K562 (cell line): ENCODE results near the gene SLC9C2. TPM values are rescaled to one million over a fixed set of nuclear protein-coding genes. Genes with fewer than 3 reads are reported as not detected.

Experiments
- ATF4 ChIP-seq: fragments of 450-650 bp; formaldehyde crosslinking; IDR thresholded peaks from 2 replicates; pipeline ENCODE4 v1.4.0; 2022; ENCODE audit warnings: mild to moderate bottlenecking, moderate library complexity
- BACH1 ChIP-seq: fragments of 200-800 bp; sonication (Bioruptor generic); IDR thresholded peaks from 2 replicates; pipeline ENCODE4 v1.6.1; 2016; ENCODE audit warnings: missing genetic modification characterization, missing compliant biosample characterization
- CREB3L1 ChIP-seq: fragments of 450-650 bp; IDR thresholded peaks from 2 replicates; pipeline ENCODE4 v1.6.1; 2014; ENCODE audit warnings: low read depth, mild to moderate bottlenecking, moderate library complexity, borderline replicate concordance
- ELF2 ChIP-seq: fragments of 250-450 bp; sonication (Bioruptor Pico); IDR thresholded peaks from 2 replicates; pipeline ENCODE4 v1.5.0; 2021; ENCODE audit warnings: mild to moderate bottlenecking
- FUS ChIP-seq: fragments of 200-400 bp; formaldehyde crosslinking; optimal IDR thresholded peaks from 2 replicates; pipeline ENCODE3; 2017; ENCODE audit warnings: low read depth, low read length
- HDAC1 ChIP-seq, 2 experiments: fragments of 450-650 bp; IDR thresholded peaks; 2 replicates each; pipeline ENCODE4 v1.6.1; 2016 to 2017; ENCODE audit warnings: inconsistent platforms in 1 of 2, mild to moderate bottlenecking in 1 of 2, moderate library complexity in 1 of 2
- HNRNPLL ChIP-seq: fragments of 200-400 bp; formaldehyde crosslinking; IDR thresholded peaks from 2 replicates; pipeline ENCODE4 v1.6.1; 2017; ENCODE audit warnings: low read length, low read depth, mild to moderate bottlenecking; ENCODE audit not compliant: poor library complexity, severe bottlenecking
- HNRNPUL1 ChIP-seq: fragments of 200-400 bp; formaldehyde crosslinking; IDR thresholded peaks from 2 replicates; pipeline ENCODE4 v1.6.1; 2017; ENCODE audit warnings: low read length
- KDM4B ChIP-seq, 2 experiments: fragments of 450-650 bp in 1 of 2; sonication (generic) in 1 of 2; IDR thresholded peaks; 2 replicates each; pipeline ENCODE4 v1.6.1; 2016 to 2017; ENCODE audit warnings: borderline replicate concordance in 2 of 2, antibody characterized with exemption in 1 of 2, low read depth in 1 of 2, mild to moderate bottlenecking in 1 of 2
- KDM5B ChIP-seq: fragments of 200-600 bp; sonication (generic); IDR thresholded peaks from 2 replicates; pipeline ENCODE4 v1.6.1; 2012; ENCODE audit warnings: low read depth, mild to moderate bottlenecking, moderate library complexity, low read length, control low read depth, inconsistent platforms; ENCODE audit not compliant: insufficient replicate concordance
- MYBL2 ChIP-seq, 2 experiments: fragments of 450-650 bp in 1 of 2; sonication (generic) in 1 of 2; formaldehyde crosslinking in 1 of 2; IDR thresholded peaks; 2 replicates each; pipeline versions ENCODE4 v1.6.1 to v1.8.1; 2017 to 2022; ENCODE audit warnings: borderline replicate concordance in 1 of 2, inconsistent platforms in 1 of 2, low read depth in 1 of 2, mild to moderate bottlenecking in 1 of 2, missing genetic modification reagents in 1 of 2, moderate library complexity in 1 of 2
- NR2C1 ChIP-seq, 2 experiments: fragments of 450-650 bp; IDR thresholded peaks; 2 replicates each; pipeline ENCODE4 v1.6.1; 2017; ENCODE audit warnings: mild to moderate bottlenecking in 2 of 2, antibody characterized with exemption in 1 of 2, inconsistent platforms in 1 of 2, missing compliant biosample characterization in 1 of 2, missing genetic modification characterization in 1 of 2
- SIN3A ChIP-seq, 2 experiments: fragments of 150-350 bp in 1 of 2; IDR thresholded peaks; 2 replicates each; pipeline ENCODE4 v1.6.1; 2011 to 2016; ENCODE audit warnings: borderline replicate concordance in 2 of 2, low read depth in 2 of 2, low read length in 2 of 2, mild to moderate bottlenecking in 2 of 2, moderate library complexity in 2 of 2; ENCODE audit not compliant: control insufficient read depth in 1 of 2
- THRA ChIP-seq: fragments of 450-650 bp; IDR thresholded peaks from 2 replicates; pipeline ENCODE4 v1.6.1; 2017; ENCODE audit warnings: mild to moderate bottlenecking, moderate library complexity
- U2AF2 ChIP-seq: fragments of 200-400 bp; formaldehyde crosslinking; optimal IDR thresholded peaks from 2 replicates; pipeline ENCODE3; 2017; ENCODE audit warnings: low read depth, mild to moderate bottlenecking, low read length
- ZBTB34 ChIP-seq: fragments of 250-450 bp; sonication (Bioruptor Pico); IDR thresholded peaks from 2 replicates; pipeline ENCODE4 v1.8.0; 2021; ENCODE audit warnings: mild to moderate bottlenecking, moderate library complexity
- ZNF586 ChIP-seq: fragments of 450-650 bp; formaldehyde crosslinking; conservative IDR thresholded peaks from 2 replicates; pipeline ENCODE4 v1.4.0; 2020; ENCODE audit warnings: mild to moderate bottlenecking, moderate library complexity
- ZNF75A ChIP-seq: fragments of 450-650 bp; formaldehyde crosslinking; IDR thresholded peaks from 2 replicates; pipeline ENCODE4 v1.4.0; 2020; ENCODE audit warnings: mild to moderate bottlenecking
- polyA plus RNA-seq, 8 experiments: library from polyadenylated mRNA; depleted of rRNA in 4 of 8; stranded (reverse) in 5 of 8; unstranded in 3 of 8; fragments of >200 nt; fragmentation: Nextera tagmentation in 2 of 8; fragmentation: Illumina TruSeq in 1 of 8; extraction: Ambion mirVana in 2 of 8; extraction: Trizol in 1 of 8; gene quantifications; 2 replicates each; pipeline versions ENCODE4 v1.2.1 to v1.2.3, GENCODE V29; 2011 to 2014; ENCODE audit warnings: inconsistent platforms in 1 of 8, missing spikeins in 1 of 8
- total RNA-seq, 7 experiments: library from RNA; depleted of rRNA in 6 of 7; stranded (reverse); fragments of >200 nt in 6 of 7; fragmentation: Illumina TruSeq in 2 of 7; extraction: Trizol in 2 of 7; gene quantifications; 2 replicates each; pipeline versions ENCODE4 v1.2.1 to v1.2.3, GENCODE V29; 2011 to 2021; ENCODE audit warnings: low replicate concordance in 1 of 7

The SLC9C2 gene
- total and polyA plus RNA-seq, 9 of the 15 experiments (the other 6 are each of a cell fraction or from before 2014, with no cell fraction given), result 0.11 to 0.22 (median 0.15) TPM; not detected in 5

- TF ChIP-seq CREB3L1 (peak; percentile 46; the same call in 1 of the 2 replicates), KDM5B (peak; percentile 53), SIN3A (IDR thresholded peaks at IDR 0.05; ENCODE audit: borderline replicate concordance in 2 of 2, control insufficient read depth in 1 of 2, low read depth in 2 of 2, low read length in 2 of 2) (peak in 1 of 2 experiments; percentile 82; a peak in 1 of 4 replicates), KDM4B (IDR thresholded peaks at IDR 0.05; ENCODE audit: borderline replicate concordance in 2 of 2, low read depth in 1 of 2) (0 out of 4 replicates have a peak, but pooled peaks of 1 of the 2 experiments have one; percentile 56), U2AF2 (no peak), ZNF586 (CRISPR knock-in tag) (no peak), THRA (no peak), ZBTB34 (no peak), ATF4 (CRISPR knock-in tag) (no peak), ELF2 (CRISPR knock-in tag) (peak; percentile 46; the same call in 1 of the 2 replicates), FUS (no peak), HNRNPLL (peak; percentile 68), HDAC1 (IDR thresholded peaks at IDR 0.05) (peak in 1 of 2 experiments; percentile 78; a peak in 2 of 4 replicates), ZNF75A (no peak), BACH1 (tag) (no peak), NR2C1 (IDR thresholded peaks at IDR 0.05) (no peak), NR2C1 (tag; IDR thresholded peaks at IDR 0.05) (peak; percentile 30; the same call in 1 of the 2 replicates), MYBL2 (IDR thresholded peaks at IDR 0.05; ENCODE audit: low read depth) (no peak), MYBL2 (CRISPR knock-in tag; IDR thresholded peaks at IDR 0.05; ENCODE audit: borderline replicate concordance) (no peak), HNRNPUL1 (no peak)
Measured at GRCh38 chr1:173476665-173477285, 126.1 kb downstream of the SLC9C2 start (continued).
